8988T (cell line): ENCODE results near the gene AKAP8L.

ENCODE experiments used
- DNase-seq: peaks from one replicate; pipeline ENCODE4 v3.0.0; 2011

AKAP8L gene

DNA sequence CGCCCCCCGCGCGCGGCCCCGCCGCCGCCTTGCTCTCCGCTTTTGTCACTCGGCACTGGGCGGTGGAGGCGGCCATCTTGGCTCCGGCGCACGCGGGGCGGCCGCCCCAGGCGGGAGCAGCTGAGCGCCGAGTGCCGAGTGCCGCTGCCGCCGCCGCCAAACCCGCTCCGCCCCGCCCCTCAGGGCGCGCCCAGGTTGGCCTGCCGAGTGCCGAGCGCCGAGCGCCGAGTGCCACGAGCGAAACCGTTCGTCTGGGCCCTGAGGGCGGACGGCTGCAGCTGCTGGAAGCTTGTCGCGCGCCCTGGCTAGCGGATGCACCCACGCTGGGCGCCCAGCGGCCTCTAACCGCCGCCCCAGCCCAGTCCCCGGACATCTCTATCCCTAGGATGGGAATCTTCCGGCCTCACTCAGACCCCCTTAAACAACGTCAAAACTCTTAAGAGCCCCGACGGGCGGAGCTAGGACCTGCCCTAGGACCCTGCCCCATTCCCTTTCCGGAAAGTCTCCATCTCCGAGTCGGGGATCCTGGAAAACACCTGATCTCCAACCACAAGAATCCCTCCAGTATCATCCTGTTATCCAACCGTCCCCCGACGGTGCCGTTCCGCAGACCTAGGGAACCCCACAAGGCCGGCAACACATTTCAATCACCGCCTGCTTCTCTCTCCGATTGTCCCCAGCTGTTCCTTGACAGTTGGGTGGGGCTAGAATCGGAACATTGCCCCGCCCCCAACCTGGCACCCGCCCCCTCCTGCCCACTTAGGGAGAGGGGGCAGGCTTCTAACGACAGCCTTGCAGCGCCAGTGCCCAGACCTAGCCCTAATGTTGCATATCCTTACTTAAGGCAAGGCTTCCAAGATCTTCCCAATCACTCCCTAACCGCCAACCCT lies 14.1 kb upstream of the AKAP8L start:
- DNase-seq = peak; percentile 98

GRCh38 chr19:15432018-15432494 lies 13.3 kb upstream of the AKAP8L start:
- DNase-seq = peak; percentile 74

GRCh38 chr19:15431396-15432017 lies 12.7 kb upstream of the AKAP8L start:
- DNase-seq = no peak

- DNase-seq = no peak
Measured at GRCh38 chr19:15430526-15431120, 11.8 kb upstream of the AKAP8L start.

DNA sequence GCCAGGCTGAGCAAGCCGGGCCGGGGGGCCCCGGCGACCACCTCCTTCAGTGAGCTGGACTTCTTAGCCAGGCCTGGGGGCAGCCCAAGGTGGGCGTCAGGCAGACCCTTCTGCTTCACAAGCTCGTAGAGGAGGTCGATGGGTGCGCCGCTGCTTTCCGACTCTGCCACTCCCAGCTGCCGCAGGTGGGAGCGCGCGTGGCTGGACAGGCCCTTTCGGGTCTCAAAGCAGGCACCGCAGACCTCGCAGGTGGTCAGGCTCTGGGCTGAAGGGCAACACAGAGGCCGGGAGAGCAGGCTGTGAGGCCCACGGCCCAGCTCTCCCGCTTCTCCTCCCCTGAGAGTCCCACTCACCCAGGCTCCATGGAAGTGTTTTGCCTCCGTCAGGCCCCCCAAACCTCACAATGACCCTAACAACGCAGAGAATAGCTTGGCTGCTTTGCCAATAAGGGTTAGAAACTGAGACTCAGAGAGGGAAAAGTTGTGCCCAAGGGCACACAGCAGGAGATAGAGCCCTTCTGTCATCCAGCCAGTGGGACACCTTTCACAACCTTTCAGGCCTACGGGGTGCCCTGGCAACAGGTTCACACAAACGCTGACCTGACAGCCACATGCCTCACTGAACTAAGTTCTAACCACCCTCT lies 11.2 kb upstream of the AKAP8L start:
- DNase-seq = peak; percentile 8

GRCh38 chr19:15428956-15429824 lies 10.4 kb upstream of the AKAP8L start:
- peak; percentile 17 for DNase-seq

GRCh38 chr19:15427991-15428471 lies 9.2 kb upstream of the AKAP8L start:
- peak; percentile 14 for DNase-seq

GRCh38 chr19:15427350-15427700 lies 8.5 kb upstream of the AKAP8L start:
- DNase-seq = peak; percentile 5

DNA sequence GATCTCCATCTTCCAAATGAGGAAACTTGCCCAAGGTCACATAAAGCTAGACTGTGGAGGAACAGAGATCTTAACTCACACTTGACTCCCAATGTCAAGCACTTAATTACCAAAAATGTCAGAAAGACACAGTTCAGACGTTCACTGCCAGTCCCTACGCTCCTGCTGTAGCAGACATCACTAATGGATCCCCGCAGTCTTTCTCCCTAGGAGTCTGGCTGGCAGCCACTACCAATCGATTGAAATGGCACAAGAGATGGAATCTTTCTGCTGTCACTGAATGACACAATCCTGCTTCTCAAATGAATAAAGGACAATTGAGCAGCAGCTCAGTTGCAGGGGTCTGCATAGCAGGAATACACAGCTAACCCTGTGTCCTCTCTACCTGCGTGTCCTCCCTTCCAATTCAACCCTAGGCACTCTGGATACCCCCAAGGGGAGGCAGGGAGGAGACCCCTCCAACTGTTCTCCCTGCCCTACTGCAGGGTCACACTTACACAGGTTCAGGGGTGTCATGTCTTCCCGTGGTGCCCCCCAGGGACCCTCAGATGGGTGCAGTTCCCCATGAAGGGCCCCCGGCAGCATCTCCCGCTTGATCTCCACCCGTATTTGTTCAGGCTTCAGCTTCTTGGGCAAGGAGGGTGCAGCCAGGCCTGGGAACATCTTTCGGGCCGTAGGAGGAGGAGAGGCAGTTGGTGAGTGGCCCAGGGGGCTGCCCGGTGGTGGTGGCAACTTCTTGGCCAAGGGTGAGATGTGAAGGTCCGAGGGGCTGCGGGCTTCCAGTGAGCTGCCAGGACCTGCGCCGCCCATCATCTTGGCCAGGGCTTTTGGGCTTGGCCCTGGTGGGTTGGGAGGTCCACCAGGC lies 7.9 kb upstream of the AKAP8L start:
- DNase-seq = peak; percentile 42

DNA sequence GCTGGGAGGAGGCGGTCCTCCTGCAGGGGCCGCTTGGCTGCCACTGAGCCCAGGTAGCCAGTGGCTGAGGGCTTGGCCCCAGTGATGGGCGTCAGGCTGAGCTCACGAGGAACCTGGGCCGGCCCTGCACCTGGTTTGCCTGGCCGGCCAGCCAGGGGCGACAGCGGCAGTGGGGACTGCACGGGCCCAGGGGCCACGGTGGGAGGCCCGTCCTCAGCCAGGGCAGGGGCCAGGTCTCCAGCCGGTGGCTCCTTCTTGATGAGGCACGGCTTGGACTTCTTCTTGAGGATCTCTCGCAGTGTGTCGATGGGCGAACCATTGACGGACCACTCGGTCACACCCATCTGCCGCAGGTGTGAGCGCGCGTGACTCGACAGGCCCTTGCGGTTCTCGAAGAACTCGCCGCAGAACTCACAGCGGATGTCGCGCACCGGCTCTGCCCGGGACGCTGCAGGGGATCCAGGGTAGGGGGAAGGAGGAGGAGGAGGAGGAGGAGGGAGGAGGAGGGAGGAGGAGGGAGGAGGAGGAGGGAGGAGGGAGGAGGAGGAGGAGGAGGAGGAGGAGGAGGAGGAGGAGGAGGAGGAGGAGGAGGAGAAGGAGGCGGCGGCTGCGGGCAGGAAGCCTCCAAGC lies 6.6 kb upstream of the AKAP8L start:
- DNase-seq = peak; percentile 17

GRCh38 chr19:15424692-15425272 lies 6.0 kb upstream of the AKAP8L start:
- DNase-seq = peak; percentile 15

DNA sequence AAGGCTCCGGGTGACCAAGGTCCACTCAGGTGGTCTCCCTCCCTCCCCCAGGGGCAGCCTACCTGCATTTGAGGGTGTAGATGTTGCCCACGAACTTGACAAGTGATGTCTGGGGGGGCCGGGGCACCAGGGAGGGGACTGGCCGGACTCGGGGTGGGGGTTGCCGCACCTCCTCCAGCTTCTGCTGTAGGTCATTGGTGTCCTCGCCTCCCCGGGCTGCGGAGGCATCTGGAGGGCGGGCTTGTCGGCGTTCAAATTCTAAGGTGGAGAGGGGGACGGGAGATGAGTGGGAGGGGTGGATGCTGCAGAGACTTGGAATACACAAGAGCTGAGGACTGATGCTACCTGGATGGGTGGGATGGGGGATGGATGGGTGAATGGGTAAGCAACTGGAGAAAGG lies 5.3 kb upstream of the AKAP8L start:
- DNase-seq = no peak

DNA sequence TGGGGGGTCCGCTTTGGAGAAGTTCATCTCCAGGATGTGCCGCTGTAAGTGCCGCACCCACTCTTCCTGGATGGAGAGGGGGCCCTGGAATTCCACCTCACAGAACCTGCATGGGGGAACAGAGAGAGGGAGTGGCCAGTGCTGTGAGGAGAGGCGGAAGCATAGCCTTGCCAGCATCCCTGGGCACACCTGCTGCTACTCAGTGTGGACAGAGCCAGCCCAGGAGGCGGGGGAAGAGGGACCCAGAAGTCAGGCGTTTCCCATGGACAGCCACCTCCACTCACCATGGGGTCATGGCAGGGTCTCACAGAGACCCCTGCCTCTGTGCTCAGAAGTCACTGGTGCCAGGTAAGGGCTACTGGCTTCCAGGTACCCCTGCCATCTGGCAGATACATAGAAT lies 4.3 kb upstream of the AKAP8L start:
- no peak for DNase-seq

DNA sequence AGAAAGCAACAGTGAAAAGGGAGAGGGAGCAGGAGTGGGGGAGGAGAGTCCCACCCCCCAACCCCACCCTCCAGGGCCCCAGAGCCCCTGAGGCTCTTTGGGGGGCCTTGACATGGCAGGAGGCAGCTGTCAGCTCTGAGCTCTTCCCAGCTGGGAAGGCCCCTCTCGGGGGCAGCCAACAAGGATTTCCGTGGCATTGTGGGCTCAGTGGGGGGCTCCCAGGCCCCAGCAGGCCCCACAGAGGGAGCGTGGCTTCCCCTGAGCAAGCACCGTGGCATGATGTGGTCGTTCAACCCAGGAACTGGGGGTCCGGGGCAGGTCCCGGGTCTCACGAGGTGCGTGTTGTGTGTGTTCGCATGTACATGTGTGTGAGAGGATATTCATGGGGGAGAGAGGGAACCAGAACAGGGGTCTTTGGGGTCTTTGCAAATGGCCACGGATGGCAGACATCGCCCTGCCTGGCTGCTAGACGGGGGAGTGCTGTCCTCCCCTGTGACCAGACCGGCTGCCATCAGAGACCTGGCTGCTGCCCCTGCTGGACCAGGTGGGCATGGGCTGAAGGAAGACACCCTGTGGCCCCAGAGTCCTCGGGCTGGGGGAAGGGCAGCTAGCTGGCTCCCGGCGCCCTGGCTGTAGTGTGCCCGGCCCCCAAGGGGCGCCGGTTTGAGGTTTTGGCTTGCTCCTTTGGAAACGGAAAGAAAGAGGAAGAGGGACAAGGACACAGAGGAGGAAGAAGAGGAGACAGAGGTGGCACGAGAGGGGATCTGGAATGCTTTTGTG lies 3.7 kb upstream of the AKAP8L start:
- DNase-seq = no peak

- DNase-seq = no peak
Measured at GRCh38 chr19:15421721-15422260, 3.0 kb upstream of the AKAP8L start.

DNA sequence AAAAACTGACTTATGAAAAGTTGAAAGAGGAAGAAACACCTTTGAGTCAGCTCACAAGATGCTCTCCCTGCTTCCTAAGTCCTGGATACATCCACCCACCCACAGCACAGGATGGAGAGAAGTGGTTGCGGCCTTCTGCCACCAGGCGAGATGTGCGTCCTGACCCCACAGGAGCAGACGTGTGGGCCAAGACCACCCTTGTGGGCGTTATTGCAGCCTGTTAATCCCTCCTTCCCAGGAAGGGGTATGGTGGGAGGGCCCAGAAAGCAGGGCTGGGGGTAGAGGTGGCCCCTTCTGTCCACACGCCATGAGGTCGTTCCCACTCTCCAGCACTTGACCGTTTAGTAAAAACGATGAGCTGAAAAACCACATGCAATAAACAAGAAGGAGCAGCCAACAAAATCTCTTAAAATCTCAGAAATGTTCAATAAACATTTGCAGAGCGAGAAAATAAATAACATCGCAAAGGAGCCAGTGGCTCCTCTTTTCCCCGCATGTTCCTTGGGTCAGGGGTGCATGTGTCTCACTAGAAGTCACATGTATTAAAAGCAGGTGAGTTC lies 2.4 kb upstream of the AKAP8L start:
- DNase-seq = no peak

GRCh38 chr19:15419413-15420025 lies 731 bp upstream of the AKAP8L start:
- no peak for DNase-seq

DNA sequence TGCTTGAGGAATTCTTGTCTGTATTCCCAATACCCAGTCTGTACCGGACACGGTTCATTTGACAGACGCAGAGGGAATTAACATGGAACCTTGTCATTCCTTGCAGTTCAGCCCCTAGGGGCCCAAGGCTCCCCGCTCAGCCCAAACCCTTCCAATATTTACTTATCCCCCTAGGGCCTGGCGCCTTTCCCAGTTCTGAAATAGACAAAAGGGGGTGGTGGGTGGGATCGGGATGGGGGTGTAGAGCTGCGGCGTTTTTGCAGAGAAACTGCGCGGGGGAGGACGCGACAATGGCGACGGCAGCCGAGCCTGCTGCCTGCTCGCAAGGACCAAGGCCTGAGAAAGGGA lies 583 bp downstream of the AKAP8L start:
- no peak for DNase-seq

DNA sequence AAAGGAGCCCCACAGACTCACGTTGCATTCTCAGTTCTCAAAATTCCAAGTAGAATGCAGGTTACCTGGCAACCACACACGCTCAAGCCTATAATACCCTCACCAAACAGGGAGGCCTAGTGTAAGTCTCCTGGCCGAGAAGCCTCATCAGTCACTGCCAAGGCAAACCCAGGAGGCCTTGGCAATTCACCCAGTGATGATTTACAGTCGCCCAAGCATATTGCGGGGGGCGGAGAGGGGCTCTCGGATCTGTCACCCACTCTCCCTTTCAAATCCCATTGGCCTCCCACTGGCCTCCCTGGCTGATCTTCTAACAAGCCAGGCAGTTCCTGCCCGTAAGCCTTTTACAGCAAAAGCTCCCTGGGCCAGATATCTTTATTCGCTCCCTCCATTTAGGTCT lies 1.1 kb downstream of the AKAP8L start:
- no peak for DNase-seq
